OCI-LY3 (cell line): ENCODE measurements around the gene ROBO2.

Experiments
- EZH2phosphoT487 ChIP-seq: fragments of 200-600 bp; shearing (Covaris generic); IDR thresholded peaks from 2 replicates; pipeline ENCODE4 v1.6.1; 2018; ENCODE audit warnings: antibody characterized with exemption, mixed run types, low read depth
- TF ChIP-seq, protein P1 (sequence below): fragments of 200-600, 300-600 bp; sonication (generic); IDR thresholded peaks from 2 replicates; pipeline ENCODE4 v1.5.1; 2014; ENCODE audit warnings: antibody characterized with exemption, low read length, low read depth

DNA sequence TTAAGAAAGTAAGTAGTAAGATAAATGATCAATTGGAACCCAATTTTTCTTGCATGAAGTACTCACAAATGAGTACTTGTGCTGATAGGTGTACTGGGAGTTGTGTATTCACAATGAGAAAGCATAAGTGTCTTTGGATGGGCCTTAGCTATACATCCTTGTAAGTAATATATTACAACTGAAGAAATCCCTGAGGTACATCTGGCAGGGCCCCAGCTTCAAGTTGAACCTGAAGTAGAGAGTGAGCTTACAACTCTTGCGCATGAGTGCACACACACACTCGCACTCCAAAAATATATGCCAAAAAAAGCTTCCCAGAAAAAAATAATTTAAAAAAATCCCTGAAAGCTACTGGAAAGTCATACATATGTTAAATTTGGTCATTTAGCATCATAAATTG lies 222.5 kb downstream of the ROBO2 start:
- TF ChIP-seq, protein P1, sequence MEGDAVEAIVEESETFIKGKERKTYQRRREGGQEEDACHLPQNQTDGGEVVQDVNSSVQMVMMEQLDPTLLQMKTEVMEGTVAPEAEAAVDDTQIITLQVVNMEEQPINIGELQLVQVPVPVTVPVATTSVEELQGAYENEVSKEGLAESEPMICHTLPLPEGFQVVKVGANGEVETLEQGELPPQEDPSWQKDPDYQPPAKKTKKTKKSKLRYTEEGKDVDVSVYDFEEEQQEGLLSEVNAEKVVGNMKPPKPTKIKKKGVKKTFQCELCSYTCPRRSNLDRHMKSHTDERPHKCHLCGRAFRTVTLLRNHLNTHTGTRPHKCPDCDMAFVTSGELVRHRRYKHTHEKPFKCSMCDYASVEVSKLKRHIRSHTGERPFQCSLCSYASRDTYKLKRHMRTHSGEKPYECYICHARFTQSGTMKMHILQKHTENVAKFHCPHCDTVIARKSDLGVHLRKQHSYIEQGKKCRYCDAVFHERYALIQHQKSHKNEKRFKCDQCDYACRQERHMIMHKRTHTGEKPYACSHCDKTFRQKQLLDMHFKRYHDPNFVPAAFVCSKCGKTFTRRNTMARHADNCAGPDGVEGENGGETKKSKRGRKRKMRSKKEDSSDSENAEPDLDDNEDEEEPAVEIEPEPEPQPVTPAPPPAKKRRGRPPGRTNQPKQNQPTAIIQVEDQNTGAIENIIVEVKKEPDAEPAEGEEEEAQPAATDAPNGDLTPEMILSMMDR = no peak
- no peak for TF ChIP-seq EZH2phosphoT487
